Dendritic cell treated with granulocyte-macrophage colony-stimulating factor and Interleukin-4, amounts not matched to agents 40 ng/mL and 50 ng/mL, for 4 days (primary cell): ENCODE data around the gene AHNAK.
A peak's percentile ranks its signal among the peaks of the same experiment; 100 is the strongest.

Experiments
- H3K27ac Mint-ChIP-seq: one replicate; pipeline ENCODE4 v1.8.0; 2022; ENCODE audit warnings: mild to moderate bottlenecking, mixed read lengths
- H3K27me3 Mint-ChIP-seq: one replicate; pipeline ENCODE4 v1.8.0; 2022; ENCODE audit warnings: mild to moderate bottlenecking, mixed read lengths
- H3K36me3 Mint-ChIP-seq: one replicate; pipeline ENCODE4 v1.8.0; 2022; ENCODE audit warnings: low read depth, mixed read lengths
- H3K4me1 Mint-ChIP-seq: one replicate; pipeline ENCODE4 v1.8.0; 2022; ENCODE audit warnings: low read depth, mixed read lengths
- H3K4me3 Mint-ChIP-seq: one replicate; pipeline ENCODE4 v1.8.0; 2022; ENCODE audit warnings: mild to moderate bottlenecking, moderate library complexity, mixed read lengths
- H3K9me3 Mint-ChIP-seq: one replicate; pipeline ENCODE4 v1.8.0; 2022; ENCODE audit warnings: mixed read lengths
- intact Hi-C: fragments of 100-400 bp; cut with micrococcal nuclease; formaldehyde crosslinking; loops from one replicate; pipeline ENCODE4 v1.15.0; 2022

Gene AHNAK

GRCh38 chr11:62438641-62439040, 108.0 kb downstream of the AHNAK start:
- no peaks in the 10 kb centered on the region for H3K27me3 Mint-ChIP-seq
- no peak overlapping the region for H3K27ac Mint-ChIP-seq
- H3K4me1 Mint-ChIP-seq, result peaks cover 52% of the 10 kb centered on the region
- intact Hi-C loops, result no loop called here
- H3K9me3 Mint-ChIP-seq, result no peaks in the 10 kb centered on the region
- no peaks in the 10 kb centered on the region for H3K36me3 Mint-ChIP-seq
- H3K4me3 Mint-ChIP-seq, result no peak overlapping the region

GRCh38 chr11:62437616-62438015, 109.0 kb downstream of the AHNAK start:
- Mint-ChIP-seq H3K9me3 (no peaks in the 10 kb centered on the region), H3K4me3 (no peak overlapping the region), H3K36me3 (no peaks in the 10 kb centered on the region), H3K27me3 (no peaks in the 10 kb centered on the region), H3K27ac (no peak overlapping the region), H3K4me1 (peaks cover 53% of the 10 kb centered on the region)
- intact Hi-C loops, result no loop called here

GRCh38 chr11:62435846-62436660, 110.6 kb downstream of the AHNAK start:
- intact Hi-C loops, result no loop called here
- peak overlapping the region; percentile 75 for H3K27ac Mint-ChIP-seq
- H3K36me3 Mint-ChIP-seq, result no peaks in the 10 kb centered on the region
- no peaks in the 10 kb centered on the region for H3K27me3 Mint-ChIP-seq
- H3K9me3 Mint-ChIP-seq, result no peaks in the 10 kb centered on the region
- H3K4me1 Mint-ChIP-seq, result peaks cover 66% of the 10 kb centered on the region
- H3K4me3 Mint-ChIP-seq, result no peak overlapping the region

- H3K27ac Mint-ChIP-seq, result peak overlapping the region; percentile 14
- intact Hi-C loops, result no loop called here
- peaks cover 70% of the 10 kb centered on the region for H3K4me1 Mint-ChIP-seq
- no peaks in the 10 kb centered on the region for H3K36me3 Mint-ChIP-seq
- H3K4me3 Mint-ChIP-seq, result peak overlapping the region; percentile 1
- no peaks in the 10 kb centered on the region for H3K9me3 Mint-ChIP-seq
- H3K27me3 Mint-ChIP-seq, result no peaks in the 10 kb centered on the region
Measured at GRCh38 chr11:62433904-62434276, 112.7 kb downstream of the AHNAK start.

- Mint-ChIP-seq H3K27ac (peak overlapping the region; percentile 14), H3K36me3 (no peaks in the 10 kb centered on the region), H3K27me3 (no peaks in the 10 kb centered on the region), H3K9me3 (no peaks in the 10 kb centered on the region), H3K4me3 (peak overlapping the region; percentile 50), H3K4me1 (peaks cover 76% of the 10 kb centered on the region)
- intact Hi-C loops, result no loop called here
Measured at GRCh38 chr11:62433141-62433903, 113.3 kb downstream of the AHNAK start.

GRCh38 chr11:62432695-62433094, 113.9 kb downstream of the AHNAK start:
- Mint-ChIP-seq H3K27ac (peak overlapping the region; percentile 14), H3K9me3 (no peaks in the 10 kb centered on the region), H3K36me3 (no peaks in the 10 kb centered on the region), H3K4me3 (no peak overlapping the region), H3K27me3 (no peaks in the 10 kb centered on the region), H3K4me1 (peaks cover 80% of the 10 kb centered on the region)
- intact Hi-C loops, result no loop called here

GRCh38 chr11:62431171-62431901, 115.3 kb downstream of the AHNAK start:
- intact Hi-C loops, result no loop called here
- Mint-ChIP-seq H3K4me1 (peaks cover 90% of the 10 kb centered on the region), H3K27me3 (no peaks in the 10 kb centered on the region), H3K27ac (peak overlapping the region; percentile 83), H3K36me3 (no peaks in the 10 kb centered on the region), H3K9me3 (no peaks in the 10 kb centered on the region), H3K4me3 (no peak overlapping the region)

GRCh38 chr11:62430425-62430824, 116.2 kb downstream of the AHNAK start:
- Mint-ChIP-seq H3K36me3 (no peaks in the 10 kb centered on the region), H3K27ac (peak overlapping the region; percentile 83), H3K9me3 (no peaks in the 10 kb centered on the region), H3K4me1 (peaks cover 85% of the 10 kb centered on the region), H3K27me3 (no peaks in the 10 kb centered on the region), H3K4me3 (no peak overlapping the region)
- intact Hi-C loops, result no loop called here

- intact Hi-C loops, result loop anchor here (5.0 kb wide), 2 partner anchors 33 to 113 kb away; no protein-coding TSS in a partner anchor
- Mint-ChIP-seq H3K4me3 (no peak overlapping the region), H3K36me3 (no peaks in the 10 kb centered on the region), H3K27ac (peak overlapping the region; percentile 83), H3K9me3 (no peaks in the 10 kb centered on the region), H3K4me1 (peaks cover 80% of the 10 kb centered on the region), H3K27me3 (no peaks in the 10 kb centered on the region)
Measured at GRCh38 chr11:62428871-62429560, 117.6 kb downstream of the AHNAK start.

- intact Hi-C loops, result loop anchor here (5.0 kb wide), 2 partner anchors 35 to 115 kb away; no protein-coding TSS in a partner anchor
- H3K27me3 Mint-ChIP-seq, result peaks cover 5% of the 10 kb centered on the region
- no peaks in the 10 kb centered on the region for H3K9me3 Mint-ChIP-seq
- H3K36me3 Mint-ChIP-seq, result no peaks in the 10 kb centered on the region
- H3K27ac Mint-ChIP-seq, result peak overlapping the region; percentile 83
- H3K4me3 Mint-ChIP-seq, result peak overlapping the region; percentile 9
- H3K4me1 Mint-ChIP-seq, result peaks cover 78% of the 10 kb centered on the region
Measured at GRCh38 chr11:62427630-62428233, 118.9 kb downstream of the AHNAK start.

- H3K4me3 Mint-ChIP-seq, result no peak overlapping the region
- peak overlapping the region; percentile 49 for H3K27ac Mint-ChIP-seq
- H3K36me3 Mint-ChIP-seq, result no peaks in the 10 kb centered on the region
- H3K4me1 Mint-ChIP-seq, result peaks cover 74% of the 10 kb centered on the region
- intact Hi-C loops, result loop anchor here (5.0 kb wide), 1 partner anchor 84 kb away; no protein-coding TSS in a partner anchor
- peaks cover 6% of the 10 kb centered on the region for H3K27me3 Mint-ChIP-seq
- no peaks in the 10 kb centered on the region for H3K9me3 Mint-ChIP-seq
Measured at GRCh38 chr11:62423012-62423411, 123.6 kb downstream of the AHNAK start.

GRCh38 chr11:62421996-62422395, 124.6 kb downstream of the AHNAK start:
- peaks cover 6% of the 10 kb centered on the region for H3K27me3 Mint-ChIP-seq
- peak overlapping the region; percentile 49 for H3K27ac Mint-ChIP-seq
- H3K4me1 Mint-ChIP-seq, result peaks cover 70% of the 10 kb centered on the region
- intact Hi-C loops, result loop anchor here (5.0 kb wide), 1 partner anchor 85 kb away; no protein-coding TSS in a partner anchor
- H3K4me3 Mint-ChIP-seq, result no peak overlapping the region
- no peaks in the 10 kb centered on the region for H3K36me3 Mint-ChIP-seq
- H3K9me3 Mint-ChIP-seq, result no peaks in the 10 kb centered on the region

GRCh38 chr11:62420882-62421281, 125.7 kb downstream of the AHNAK start:
- intact Hi-C loops, result loop anchor here (5.0 kb wide), 1 partner anchor 86 kb away; no protein-coding TSS in a partner anchor

More at GRCh38 chr11:62420882-62421281, 125.7 kb downstream of the AHNAK start:
- Mint-ChIP-seq H3K27me3 (peaks cover 6% of the 10 kb centered on the region), H3K27ac (peak overlapping the region; percentile 77), H3K4me1 (peaks cover 64% of the 10 kb centered on the region), H3K9me3 (no peaks in the 10 kb centered on the region), H3K36me3 (no peaks in the 10 kb centered on the region), H3K4me3 (no peak overlapping the region)
